OCI-M2 (cell line): Measurements from ENCODE around the gene KRTAP5-5.

Experiments
- DNase-seq: peaks from one replicate; lab custom pipeline; 2025; ENCODE audit not compliant: unreplicated experiment; lab: John Stamatoyannopoulos, UW

Gene KRTAP5-5

DNA sequence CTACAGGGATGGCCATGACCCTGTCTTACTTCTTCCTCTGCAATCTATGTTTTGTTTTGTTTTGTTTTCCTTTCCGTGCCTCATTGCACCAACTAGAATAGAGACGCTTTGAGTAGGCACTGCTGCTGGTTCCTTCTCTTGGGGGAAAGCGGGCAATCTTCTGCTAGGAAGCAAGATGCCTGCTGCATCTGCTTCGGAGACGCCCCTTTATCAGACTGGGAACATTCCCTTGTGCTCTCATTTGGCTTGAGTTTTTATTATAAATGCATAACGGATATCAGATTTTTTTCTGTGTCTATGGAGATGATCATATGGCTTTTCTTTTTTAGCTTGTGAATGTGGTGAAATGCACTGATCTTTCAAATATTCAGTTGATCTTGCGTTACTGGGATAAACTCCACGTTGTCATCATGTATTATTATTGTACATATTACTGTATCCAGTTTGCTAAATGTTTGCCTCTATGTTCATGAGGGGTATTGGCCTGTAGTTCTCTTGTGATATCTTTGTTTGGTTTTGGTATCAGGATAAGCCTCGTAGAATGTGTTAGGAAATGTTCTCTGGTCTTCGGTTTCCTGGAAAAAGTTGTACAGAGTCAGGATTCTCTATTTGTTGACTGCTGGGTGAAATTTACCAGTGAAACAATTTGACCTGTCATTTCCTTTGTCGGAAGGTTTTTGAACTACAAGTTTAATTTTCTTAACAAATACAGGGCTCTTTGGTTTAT is 44.0 kb downstream of the KRTAP5-5 start:
- no peak for DNase-seq

DNA sequence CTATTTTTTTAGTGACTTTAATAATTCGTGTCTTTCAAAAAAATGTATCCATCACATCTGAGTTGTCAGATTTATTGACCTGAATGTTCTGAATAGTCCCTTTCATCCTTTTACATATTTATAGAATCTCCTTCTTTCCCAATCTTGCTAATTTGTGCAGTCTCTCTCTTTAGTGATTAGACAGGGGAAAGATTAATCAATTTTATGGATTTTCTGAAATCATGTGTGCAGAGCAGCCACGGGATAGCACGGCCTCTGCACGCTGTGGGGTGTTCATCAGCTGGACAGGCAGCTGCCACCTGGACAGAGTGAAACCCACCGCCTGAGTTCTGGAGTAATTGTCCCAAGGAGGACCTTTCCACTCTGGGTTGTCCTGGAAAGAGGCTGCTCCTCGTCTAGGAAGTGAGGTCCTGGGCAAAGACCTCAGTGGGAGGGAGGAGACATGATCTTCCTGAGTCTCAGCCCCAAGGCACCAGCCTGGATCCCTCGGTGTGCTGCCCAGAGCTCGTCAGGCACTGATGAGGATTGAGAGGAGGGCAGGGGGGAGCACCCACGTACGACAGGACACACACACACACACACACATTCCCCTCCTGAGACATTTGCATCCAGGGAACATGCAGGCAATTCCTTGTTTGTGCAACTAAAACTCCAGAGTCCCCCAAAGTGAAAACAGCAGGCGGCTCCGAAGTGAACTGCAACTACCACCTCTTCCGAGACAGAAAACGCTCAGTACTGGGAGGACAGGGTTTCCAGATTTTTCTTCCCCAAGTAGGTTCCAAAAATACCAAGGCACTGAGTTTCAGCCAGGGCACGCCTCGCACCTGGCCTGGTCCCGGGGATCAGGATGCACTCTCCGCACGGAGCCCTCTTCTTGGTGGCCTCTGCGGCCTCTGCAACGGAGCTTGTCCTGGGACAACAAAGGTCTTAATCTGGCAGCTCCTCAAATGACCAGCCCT is 44.9 kb downstream of the KRTAP5-5 start:
- DNase-seq: no peak

DNA sequence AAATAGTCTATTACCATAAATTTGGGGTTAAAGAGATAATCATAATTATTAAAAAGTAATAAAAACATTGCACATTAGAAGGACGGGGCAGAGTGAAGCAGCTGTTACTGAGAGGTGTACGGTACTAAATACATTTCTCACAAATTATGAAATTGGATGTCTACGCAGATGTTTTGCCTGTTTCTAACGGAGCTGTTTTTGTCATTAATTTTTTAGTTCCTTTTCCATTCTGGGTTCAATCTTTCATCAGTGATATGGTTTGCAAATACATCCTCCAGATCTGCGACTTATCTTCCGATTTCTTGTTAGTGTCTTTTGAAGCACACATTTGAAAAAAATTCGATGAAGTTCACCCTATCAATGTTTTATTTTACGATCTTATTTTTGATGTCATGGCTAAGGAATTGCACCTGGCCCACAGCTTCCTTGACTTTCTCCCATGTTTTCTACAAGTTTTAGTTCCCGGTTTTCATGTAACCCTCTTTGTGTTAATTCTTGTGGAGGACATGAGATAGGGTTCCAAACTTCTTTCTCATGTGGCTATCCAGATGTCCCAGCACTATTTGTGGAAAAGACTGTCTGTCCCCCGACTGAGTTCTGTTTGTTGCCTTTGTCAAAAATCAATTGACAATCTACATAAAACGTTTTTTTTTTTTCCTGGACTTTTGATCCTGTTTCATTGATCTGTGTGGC is 46.1 kb downstream of the KRTAP5-5 start:
- no peak for DNase-seq

DNA sequence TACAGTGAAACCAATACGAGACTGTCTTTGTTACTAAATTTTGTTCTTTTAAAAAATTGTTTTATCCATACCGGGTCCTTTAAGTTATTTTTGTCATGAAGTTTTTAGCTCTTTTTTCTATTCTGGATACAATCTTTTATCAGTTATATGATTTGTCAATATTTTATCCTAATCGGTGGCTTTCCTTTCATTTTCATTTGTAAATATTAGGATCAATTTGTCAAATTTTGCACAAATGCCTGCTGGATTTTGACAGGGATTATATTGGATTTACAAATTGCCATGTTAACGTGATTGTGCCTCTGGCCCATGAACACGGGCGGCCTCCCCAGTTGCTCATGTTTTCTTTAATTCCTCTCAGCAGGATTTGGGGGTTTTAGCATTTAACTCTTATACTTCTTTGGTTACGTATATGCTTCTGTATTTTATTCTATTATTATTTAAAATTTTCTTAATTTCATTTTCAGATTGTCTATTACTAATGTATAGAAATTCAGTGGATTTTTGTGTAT is 46.7 kb downstream of the KRTAP5-5 start:
- no peak for DNase-seq

DNA sequence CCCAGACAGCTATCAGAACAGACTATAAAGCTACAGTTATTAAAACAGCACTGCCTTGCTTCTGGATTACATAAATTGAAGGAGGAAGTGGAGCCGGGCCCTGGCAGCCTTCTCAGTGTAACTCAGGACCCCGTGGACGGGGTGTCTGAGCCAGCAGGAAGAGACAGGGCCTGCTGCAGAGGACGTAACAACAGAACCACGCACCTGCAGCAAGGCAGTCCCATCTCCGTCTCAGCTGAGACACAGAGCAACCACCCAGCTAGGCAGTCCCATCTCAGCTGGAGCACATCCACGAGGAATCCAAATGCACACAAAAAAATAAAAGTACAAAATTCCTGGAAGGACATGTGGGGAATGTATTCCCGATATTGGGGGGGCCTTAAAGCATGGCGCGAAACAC is 50.3 kb downstream of the KRTAP5-5 start:
- no peak for DNase-seq
